Sigmoid colon (tissue), 7 donors: ENCODE data around the gene ADAMTS8. TPM values are rescaled to one million over a fixed set of nuclear protein-coding genes. Genes with fewer than 3 reads are reported as not detected.

Experiments
- DNase-seq: peaks from one replicate; pipeline ENCODE4 v3.0.0-alpha.2; 2019
- H3K27ac ChIP-seq, 4 donors: fragments of 200-600 bp; sonication (generic); one replicate each; pipeline ENCODE4 v1.5.1; 2016 to 2019; ENCODE audit warnings: mild to moderate bottlenecking in 1 of 4
- H3K27me3 ChIP-seq, 3 donors: fragments of 200-600 bp; sonication (generic); one replicate each; pipeline ENCODE4 v1.5.1; 2019; ENCODE audit warnings: mild to moderate bottlenecking in 1 of 3
- H3K36me3 ChIP-seq, 4 donors: fragments of 200-600 bp; sonication (generic); one replicate each; pipeline ENCODE4 v1.5.1; 2016 to 2019
- H3K4me1 ChIP-seq, 4 donors: fragments of 200-600 bp; sonication (generic); one replicate each; pipeline ENCODE4 v1.5.1; 2017 to 2019
- H3K4me3 ChIP-seq, 4 donors: fragments of 200-600 bp; sonication (generic); one replicate each; pipeline ENCODE4 v1.5.1; 2017 to 2019; ENCODE audit warnings: mild to moderate bottlenecking in 2 of 4, moderate library complexity in 1 of 4
- H3K9me3 ChIP-seq, 4 donors: fragments of 200-600 bp in 3 of 4; sonication (generic) in 3 of 4; one replicate each; pipeline versions ENCODE4 v1.5.1 to v1.6.1; 2013 to 2019
- CTCF ChIP-seq, 4 experiments: fragments of 450-650 bp in 3 of 4; fragments of 200-600 bp in 1 of 4; IDR thresholded peaks; one replicate each; pipeline ENCODE4 v1.5.1; 2016 to 2019; ENCODE audit warnings: antibody characterized with exemption in 4 of 4, mild to moderate bottlenecking in 3 of 4, moderate library complexity in 2 of 4
- EP300 ChIP-seq, 4 donors: sonication (generic); formaldehyde crosslinking; IDR thresholded peaks; one replicate each; pipeline ENCODE4 v1.6.1; 2017; ENCODE audit warnings: antibody characterized with exemption in 4 of 4
- POLR2A ChIP-seq, 2 donors: fragments of 450-650 bp; IDR thresholded peaks; one replicate each; pipeline ENCODE4 v1.6.1; 2016; ENCODE audit warnings: antibody characterized with exemption in 2 of 2, mild to moderate bottlenecking in 2 of 2, moderate library complexity in 2 of 2
- POLR2AphosphoS5 ChIP-seq, 4 donors: sonication (generic); formaldehyde crosslinking; IDR thresholded peaks; one replicate each; pipeline ENCODE4 v1.6.1; 2017; ENCODE audit warnings: antibody characterized with exemption in 4 of 4
- WGBS, 2 donors: extraction: QIAGEN DNeasy Blood & Tissue Kit; methylation state at CpG; one replicate each; pipeline ENCODE4 v1.1.7; 2013; 5-methylcytosine and 5-hydroxymethylcytosine counted together
- intact Hi-C: fragments of 100-400 bp; cut with DNase I; formaldehyde crosslinking; loops from one replicate; pipeline ENCODE4 v1.15.1; 2023
- polyA plus RNA-seq, 3 donors: library from polyadenylated mRNA; stranded (reverse); fragments of 200-250 nt; gene quantifications; one replicate each; pipeline ENCODE4 v1.2.3, GENCODE V29; 2013
- total RNA-seq, 4 donors: library from RNA; depleted of rRNA; stranded (reverse); fragments of >200 nt; gene quantifications; one replicate each; pipeline ENCODE4 v1.1.0, GENCODE V29; 2016
- donor health status: healthy with polysubstance abuse.
- donor health status: Bipolar disorder and iron deficiency.
- donor health status: healthy.

Gene ADAMTS8
- total and polyA plus RNA-seq, 7 donors, result under 0.01 to 11.9 (median 4.2) TPM; not detected in 1

DNA sequence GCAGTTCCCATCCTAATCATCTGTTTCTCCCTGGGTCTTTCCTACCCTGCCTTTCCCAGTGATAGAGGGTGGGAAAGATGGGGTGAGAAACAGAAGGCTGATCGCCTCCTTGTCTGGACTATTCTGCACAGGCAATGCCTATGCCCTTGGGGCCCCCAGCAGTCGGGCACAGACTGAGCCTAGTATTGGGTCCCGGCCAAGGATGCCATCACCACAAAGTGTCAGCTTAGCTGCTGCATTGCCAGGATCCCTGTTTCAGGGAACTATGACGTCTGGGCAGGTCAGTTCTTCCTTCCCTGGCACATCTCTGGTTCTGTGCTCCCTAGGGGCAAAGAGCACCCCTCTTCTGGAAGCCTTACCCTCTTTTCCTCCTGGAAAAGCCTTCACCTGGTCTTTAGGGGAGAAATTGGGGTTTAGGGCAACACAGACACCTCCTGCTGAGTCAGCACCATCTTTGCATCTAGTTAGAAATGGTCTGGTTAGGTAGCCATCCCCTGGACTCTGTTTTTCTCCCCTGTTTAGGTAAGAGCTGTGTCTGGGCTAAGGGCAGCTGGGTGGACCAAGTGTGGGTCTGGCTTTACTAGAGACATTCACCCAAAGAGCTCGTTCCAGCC is 2.1 kb downstream of the ADAMTS8 start:
- Histone ChIP-seq H3K36me3 (no peaks in the 10 kb centered on the region), H3K27me3 (peaks cover 0 to 11% (median 0%) of the 10 kb centered on the region in 3 donors), H3K27ac (peak overlapping the region; percentile 50 to 77 (median 59)), H3K4me1 (peaks cover 0 to 33% (median 30%) of the 10 kb centered on the region in 4 donors), H3K4me3 (peak overlapping the region in 3 of 4 donors; percentile 55 to 74 (median 66)), H3K9me3 (no peaks in the 10 kb centered on the region)
- TF ChIP-seq CTCF (IDR thresholded peaks at IDR 0.05) (no peak), POLR2AphosphoS5 (IDR thresholded peaks at IDR 0.05) (peak in 1 of 4 donors; percentile 13), EP300 (IDR thresholded peaks at IDR 0.05) (peak in 1 of 4 donors; percentile 6)
- intact Hi-C loops, result loop anchor here (2.0 kb wide), 3 partner anchors 36 to 214 kb away; partner anchors contain the start of gene ZBTB44
- peak; percentile 81 for DNase-seq
- 54 to 70% methylated on average over 5 of the region's 5 CpGs for WGBS, 2 donors

DNA sequence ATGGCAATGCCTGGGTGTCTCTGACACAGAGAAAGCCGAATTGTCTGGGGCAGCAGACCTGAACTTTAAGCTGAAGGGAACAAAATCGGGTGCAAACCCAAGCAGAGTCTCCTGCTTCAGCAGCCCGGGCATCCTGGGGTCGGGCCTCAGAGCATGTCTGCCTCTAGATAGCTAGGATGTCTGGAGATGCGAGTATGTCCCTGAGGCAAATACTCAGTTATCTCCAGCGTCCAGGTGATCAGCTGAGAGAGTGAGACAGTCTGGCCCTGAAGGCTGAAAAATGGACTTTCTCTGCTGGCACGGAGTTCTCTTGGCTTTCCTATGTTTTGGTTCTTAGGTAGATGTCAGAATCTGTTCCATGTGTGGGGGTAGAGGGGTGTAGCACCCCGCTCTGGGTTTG is 3.3 kb downstream of the ADAMTS8 start:
- WGBS, 2 donors, result 74 to 88% methylated on average over 8 of the region's 8 CpGs
- H3K4me3 ChIP-seq, result no peak overlapping the region
- intact Hi-C loops, result no loop called here
- peaks cover 0 to 11% (median 0%) of the 10 kb centered on the region in 3 donors for H3K27me3 ChIP-seq
- TF ChIP-seq EP300 (IDR thresholded peaks at IDR 0.05) (no peak), CTCF (IDR thresholded peaks at IDR 0.05) (no peak), POLR2A (IDR thresholded peaks at IDR 0.05) (no peak), POLR2AphosphoS5 (IDR thresholded peaks at IDR 0.05) (no peak)
- peak overlapping the region in 1 of 4 donors; percentile 5 for H3K27ac ChIP-seq
- no peaks in the 10 kb centered on the region for H3K9me3 ChIP-seq
- no peak for DNase-seq
- no peaks in the 10 kb centered on the region for H3K36me3 ChIP-seq
- peaks cover 0 to 44% (median 41%) of the 10 kb centered on the region in 4 donors for H3K4me1 ChIP-seq

GRCh38 chr11:130424613-130425140 is 3.7 kb downstream of the ADAMTS8 start:
- WGBS, 2 donors, result 89 to 93% methylated on average over 14 of the region's 14 CpGs
- Histone ChIP-seq H3K27ac (peak overlapping the region in 1 of 4 donors; percentile 5), H3K36me3 (no peaks in the 10 kb centered on the region), H3K4me3 (no peak overlapping the region), H3K4me1 (peaks cover 0 to 49% (median 46%) of the 10 kb centered on the region in 4 donors), H3K27me3 (peaks cover 0 to 11% (median 0%) of the 10 kb centered on the region in 3 donors), H3K9me3 (no peaks in the 10 kb centered on the region)
- TF ChIP-seq EP300 (IDR thresholded peaks at IDR 0.05) (no peak), POLR2AphosphoS5 (IDR thresholded peaks at IDR 0.05) (no peak)
- intact Hi-C loops, result no loop called here
- DNase-seq, result no peak

DNA sequence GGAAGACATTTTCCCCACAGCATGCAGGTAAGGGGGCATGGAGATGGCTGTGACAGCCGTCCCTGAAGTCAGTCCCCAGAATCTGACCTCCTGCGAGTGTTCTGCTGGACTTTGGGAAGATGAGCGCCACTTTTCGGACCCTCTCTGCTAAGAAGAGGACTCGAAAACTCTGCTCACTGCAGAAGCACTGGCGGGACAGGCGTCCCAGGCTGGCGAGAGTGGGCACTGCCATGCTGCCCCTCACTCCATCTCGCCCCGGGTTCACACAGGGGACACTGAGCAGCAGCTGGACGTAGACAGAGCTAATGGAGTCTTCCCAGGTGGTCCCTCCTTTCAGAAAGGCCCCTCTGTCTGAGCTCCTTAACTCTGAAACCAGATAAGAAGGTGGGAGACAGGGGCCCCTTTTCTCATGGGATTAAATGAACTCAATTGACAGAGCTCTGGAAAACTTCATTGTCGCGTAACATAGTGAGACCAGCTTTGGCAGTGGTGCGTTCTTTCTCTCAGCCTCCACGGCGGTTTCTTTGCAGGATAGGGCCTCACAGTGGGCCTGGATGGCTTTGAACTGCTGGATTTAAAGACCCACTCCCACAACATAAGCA is 4.8 kb downstream of the ADAMTS8 start:
- no peaks in the 10 kb centered on the region for H3K9me3 ChIP-seq
- H3K4me3 ChIP-seq, result no peak overlapping the region
- H3K27ac ChIP-seq, result no peak overlapping the region
- 86 to 88% methylated on average over 16 of the region's 16 CpGs for WGBS, 2 donors
- intact Hi-C loops, result no loop called here
- TF ChIP-seq CTCF (IDR thresholded peaks at IDR 0.05), result no peak
- no peak for TF ChIP-seq POLR2A (IDR thresholded peaks at IDR 0.05)
- no peak for TF ChIP-seq EP300 (IDR thresholded peaks at IDR 0.05)
- TF ChIP-seq POLR2AphosphoS5 (IDR thresholded peaks at IDR 0.05), result no peak
- DNase-seq, result no peak
- no peaks in the 10 kb centered on the region for H3K36me3 ChIP-seq
- H3K4me1 ChIP-seq, result peaks cover 0 to 53% (median 47%) of the 10 kb centered on the region in 4 donors
- H3K27me3 ChIP-seq, result peaks cover 0 to 11% (median 0%) of the 10 kb centered on the region in 3 donors
